ENCODE results near the gene KIZ.
"Not testable (repeated sequence)": the region's sequence is repeated elsewhere in the genome, so short reads cannot be mapped to it uniquely, and the experiment has no call there.

Gene KIZ

DNA sequence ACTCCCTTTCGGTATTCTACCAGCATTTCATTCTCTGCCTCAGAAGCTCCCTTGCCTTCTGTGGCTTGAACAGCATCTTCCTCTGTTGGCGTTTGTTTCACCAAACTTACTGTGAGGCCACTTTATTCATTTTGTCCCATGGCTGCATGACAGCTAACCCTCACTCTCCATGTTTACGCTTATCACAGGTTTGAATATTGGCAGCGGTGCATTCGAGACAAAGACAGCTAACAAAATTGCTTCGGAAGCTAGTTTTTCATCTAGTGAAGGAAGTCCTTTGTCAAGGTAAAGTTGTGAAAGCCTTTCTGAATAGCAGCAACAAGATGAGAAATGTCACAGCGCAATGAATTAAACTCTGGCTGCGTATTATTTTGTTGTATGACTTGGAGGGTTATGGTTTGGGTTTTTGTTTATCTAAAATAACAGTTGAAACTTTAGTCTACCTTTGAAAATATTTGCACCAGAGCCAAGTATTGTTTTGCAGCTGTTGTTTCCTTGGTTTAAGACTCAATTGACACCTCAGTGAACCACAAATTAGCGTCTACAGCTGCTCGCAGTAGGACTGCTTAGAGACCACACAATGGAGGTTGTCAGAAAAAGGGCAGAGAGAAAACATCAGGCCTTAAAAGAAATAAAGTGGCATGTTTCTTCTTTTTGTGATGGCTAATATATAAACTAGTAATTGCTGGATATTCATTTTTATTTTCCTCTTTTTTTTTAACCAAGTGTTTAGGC, 106.8 kb downstream of the KIZ start:
- no peak for DNase-seq

DNA sequence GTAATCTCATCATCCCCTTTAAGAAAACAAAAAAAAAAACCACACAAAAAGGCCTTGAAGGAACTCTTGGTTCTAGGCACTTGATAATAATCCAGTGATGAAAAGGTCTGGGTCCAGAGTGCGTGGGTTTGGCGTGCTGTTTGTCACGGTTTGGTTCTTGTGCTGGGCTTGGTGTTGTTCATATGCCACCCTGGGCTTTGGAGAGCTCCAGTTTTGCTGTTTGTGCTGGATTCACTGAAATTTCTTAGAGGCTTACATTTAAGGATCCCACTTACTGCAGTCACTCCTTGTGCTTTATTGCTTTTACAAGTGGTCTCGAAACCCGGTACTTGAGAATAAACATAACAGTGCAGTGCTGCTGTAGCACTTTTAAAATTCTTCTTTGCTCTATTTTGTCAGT, 108.4 kb downstream of the KIZ start:
- DNase-seq, result no peak

DNA sequence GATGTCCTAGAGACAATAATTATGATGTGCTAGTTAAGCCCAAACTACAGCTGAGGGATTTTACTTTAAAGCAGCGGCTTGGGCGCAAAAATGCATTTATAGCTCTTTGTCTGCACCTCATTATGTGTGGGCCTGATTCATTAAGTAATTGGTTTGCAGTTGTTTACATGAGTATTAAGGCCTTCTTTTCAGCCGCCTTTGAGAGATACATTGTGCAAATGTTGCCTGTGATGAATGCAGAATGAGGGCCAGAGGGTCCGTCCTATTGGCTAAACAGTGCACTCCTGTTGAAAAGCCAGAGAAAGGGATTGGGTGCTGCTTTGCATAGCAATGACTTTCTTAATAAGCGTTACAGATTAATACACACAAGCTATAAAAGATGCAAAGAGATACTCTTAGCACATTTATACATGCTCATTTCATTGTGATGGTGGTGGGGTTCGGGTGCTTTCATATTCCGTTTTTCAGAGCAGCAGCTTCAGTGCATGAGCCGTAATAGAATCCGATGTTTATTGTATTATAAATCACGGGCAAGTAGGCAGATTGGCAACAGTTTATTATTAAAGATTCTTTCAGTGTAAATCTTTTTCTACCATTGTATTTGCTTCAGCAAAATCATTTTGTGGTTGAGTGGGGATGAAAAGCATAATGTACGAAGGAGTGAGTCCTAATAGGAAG, 109.1 kb downstream of the KIZ start:
- peak; percentile 56 for DNase-seq

DNA sequence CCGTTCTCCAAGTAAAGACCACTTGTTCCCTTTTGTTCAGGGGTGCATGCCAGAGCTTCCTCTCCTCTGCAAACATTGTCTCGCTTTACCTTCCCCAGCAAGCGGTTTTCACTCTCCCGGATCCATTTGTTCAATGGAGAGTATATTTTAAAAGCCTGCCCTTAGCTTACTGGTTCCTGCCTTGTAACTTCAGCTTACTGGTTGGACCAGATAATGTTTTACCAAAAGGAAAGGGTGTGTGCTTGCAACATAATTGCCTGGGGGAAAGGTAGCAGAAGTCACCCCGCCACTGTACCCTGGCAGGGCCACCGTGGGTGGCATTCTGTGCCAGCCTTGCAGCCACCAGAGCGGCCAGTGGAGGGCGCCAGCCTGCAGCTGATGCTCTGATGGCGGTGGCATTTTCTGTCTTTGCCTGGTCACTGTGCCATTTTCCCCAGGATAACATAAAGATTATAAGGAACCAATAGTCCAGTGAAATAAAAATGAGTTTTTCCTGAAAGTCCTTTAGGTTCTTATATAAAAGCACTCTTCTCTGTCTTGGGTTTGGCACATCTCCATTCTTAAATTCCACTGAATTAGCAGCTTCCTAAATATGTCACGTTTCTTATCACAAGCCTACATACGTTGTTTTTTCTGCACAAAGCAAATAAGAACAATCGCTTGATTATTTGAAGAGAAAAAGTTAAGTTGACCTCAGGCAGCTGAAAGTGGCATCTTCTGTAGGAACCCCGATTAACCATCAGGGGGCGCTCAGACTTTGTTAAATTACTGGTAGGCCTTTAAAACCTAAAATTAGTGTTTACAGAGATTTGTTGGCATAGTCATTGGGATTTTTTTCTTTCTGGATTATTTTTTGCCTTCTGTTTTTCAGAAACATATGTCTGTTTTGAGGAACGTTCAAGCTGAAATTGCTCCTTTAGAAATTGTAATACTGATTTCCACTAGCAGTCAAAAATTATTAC, 109.9 kb downstream of the KIZ start:
- peak; percentile 87 for DNase-seq

DNA sequence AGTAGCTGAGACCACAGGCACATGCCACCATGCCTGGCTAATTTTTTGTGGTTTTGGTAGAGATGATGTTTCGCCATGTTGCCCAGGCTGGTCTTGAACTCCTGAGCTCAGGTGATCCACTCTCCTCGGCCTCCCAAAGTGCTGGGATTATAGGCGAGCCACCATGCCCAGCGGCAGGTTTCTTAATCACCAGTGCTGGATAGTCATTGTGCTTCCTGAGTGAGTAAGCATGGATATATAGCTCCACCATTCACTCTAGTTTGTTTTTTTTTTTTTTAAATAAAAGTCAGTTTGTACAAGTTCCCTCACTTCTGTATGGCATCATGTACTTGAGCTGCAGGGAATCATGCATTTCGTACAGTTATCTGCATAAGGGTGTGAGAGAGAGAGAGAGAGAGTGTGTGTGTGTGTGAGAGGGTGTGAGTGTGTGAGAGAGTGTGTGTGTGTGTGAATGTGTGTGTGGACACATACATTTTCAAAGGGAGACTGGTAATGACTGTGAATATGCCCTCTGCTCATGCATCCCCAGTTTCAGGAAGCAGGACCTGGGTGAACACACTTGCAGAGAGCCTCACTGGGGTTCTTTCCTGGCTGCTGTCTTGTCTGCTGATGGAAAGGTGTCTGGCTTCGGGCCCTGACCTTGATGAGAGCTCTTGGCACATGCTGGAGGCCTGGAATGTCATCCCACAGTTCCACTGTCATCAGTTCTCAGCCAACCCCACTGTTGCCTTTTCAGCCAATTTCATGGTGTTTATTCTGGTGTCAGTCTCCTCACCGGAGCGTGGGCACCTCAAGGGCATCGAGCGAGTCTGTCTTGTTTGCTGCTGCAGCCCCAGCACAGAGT, 112.3 kb downstream of the KIZ start:
- no peak for DNase-seq

DNA sequence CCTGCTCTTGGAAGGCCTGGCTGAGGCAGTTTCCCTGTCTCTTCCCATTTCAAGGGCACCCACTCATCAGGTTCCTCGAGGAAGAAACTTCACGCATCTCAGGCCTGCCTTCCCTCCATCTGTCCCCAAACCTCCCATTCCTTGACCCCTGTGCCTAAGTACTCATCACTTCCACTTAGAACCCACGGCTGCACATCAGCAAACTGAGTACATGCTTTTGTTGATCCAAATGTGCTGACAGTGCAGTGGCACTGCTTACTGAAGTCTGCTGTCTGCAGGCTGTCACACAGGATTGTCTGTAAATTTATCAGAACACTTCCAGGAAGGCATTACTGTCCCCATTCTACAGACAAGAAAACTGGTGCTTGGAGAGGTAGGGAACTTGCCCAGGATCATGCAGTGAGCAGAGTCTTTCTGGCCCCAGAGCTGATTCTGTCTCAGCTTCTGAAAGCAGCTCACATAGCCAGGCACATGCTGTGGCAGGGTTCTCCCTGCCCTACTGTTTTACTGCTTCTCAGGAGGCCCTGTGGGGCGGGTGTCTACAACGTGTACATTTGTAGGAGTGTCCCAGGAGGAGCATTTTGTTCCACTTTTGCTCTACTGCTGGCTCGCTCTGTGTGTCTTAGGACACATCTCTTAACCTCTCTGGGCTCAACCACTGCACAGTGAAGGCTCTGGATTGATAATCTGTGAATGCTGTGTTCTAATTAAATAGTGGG, 113.1 kb downstream of the KIZ start:
- DNase-seq, result no peak

DNA sequence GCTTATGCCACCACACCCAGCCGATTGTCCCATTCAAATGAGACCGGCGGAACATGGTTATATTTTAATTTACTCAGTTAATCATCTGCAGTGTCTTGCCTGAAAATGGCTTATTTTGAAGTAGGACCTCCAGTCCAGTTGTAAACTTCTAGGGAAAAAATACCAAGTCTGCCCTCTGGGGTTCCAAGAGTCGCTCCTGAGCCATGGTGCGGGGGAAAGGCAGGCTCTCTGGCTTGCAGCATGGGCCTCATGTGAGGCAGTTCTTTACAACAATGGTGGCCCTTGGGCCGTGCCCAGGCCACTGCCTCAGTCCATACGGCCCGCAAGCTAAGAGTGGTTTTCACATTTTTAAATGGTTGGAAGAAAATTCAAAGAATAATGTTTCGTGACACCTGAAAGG, 114.5 kb downstream of the KIZ start:
- DNase-seq, result no peak

DNA sequence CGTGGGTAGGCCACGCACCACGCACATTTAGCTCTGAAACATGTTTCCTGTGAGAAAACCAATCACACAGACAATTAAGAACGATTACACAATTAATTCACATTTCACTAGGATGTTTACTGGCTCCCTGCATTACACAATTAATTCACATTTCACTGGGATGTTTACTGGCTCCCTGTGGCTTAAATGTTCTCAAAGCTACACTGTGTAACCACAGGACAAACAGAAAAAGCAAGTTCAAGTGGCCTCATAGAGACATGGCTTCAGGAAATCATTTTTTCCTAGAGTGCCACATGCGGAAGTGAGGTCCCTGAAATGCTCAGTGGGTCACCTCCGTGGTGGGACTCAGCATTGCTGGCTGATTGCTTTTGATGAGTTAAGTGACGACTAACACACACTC, 115.5 kb downstream of the KIZ start:
- DNase-seq, result no peak

DNA sequence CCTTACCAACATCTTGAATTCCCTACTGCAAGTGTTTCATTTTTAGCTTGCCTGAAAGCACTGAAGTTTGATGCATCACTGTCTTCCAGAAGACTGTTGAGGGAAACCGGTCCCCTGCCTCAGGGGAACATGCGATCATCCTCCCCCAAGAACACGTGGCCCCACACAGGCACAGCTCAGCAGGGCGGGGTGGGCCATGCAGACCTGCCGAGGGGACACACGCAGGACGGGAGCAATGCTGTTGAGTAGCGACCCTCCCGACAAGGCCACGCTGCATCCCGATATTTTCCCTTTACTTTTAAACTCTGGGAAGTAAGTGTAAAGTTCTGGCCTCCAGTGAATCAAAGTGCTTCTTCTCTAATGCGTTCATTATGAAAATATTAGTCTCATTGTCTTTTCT, 117.9 kb downstream of the KIZ start:
- no peak for DNase-seq

DNA sequence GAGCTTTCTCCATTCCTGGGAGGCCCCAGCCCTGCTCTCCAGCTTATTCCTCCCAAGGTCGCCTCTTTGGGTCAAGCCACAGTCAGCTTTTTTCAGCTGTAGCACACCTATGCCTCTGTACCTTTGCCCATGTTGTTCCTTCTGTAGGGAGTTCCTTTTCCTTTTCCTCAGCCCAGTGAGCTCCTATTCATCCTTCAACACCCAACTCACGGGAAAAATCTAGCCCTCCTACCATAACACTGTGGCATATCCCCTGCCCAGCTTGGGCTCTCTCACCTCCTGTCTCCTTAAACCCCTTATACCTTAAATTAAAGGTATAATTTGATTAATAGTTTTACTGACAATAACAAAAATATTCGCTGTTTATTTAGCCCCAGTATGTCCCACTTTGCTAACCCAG, 118.9 kb downstream of the KIZ start:
- DNase-seq, result no peak

DNA sequence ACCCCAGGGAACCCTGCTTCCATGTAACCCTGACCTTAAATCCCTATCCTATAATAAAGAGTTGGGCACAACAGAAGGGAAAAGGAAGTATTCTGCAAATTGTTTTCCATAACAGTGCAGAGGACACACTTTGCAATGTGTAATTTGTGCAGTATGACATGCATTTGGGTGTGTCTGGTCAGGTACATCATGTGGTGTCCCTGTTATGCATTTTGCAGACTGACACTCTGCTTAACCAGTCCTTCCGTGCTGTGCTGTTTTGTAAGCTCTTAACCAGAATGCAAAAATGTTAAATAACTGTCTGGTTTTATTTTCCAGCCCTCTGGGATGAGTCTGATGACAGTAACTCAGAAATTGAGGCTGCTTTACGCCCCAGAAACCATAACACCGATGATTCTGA, 120.3 kb downstream of the KIZ start:
- no peak for DNase-seq

DNA sequence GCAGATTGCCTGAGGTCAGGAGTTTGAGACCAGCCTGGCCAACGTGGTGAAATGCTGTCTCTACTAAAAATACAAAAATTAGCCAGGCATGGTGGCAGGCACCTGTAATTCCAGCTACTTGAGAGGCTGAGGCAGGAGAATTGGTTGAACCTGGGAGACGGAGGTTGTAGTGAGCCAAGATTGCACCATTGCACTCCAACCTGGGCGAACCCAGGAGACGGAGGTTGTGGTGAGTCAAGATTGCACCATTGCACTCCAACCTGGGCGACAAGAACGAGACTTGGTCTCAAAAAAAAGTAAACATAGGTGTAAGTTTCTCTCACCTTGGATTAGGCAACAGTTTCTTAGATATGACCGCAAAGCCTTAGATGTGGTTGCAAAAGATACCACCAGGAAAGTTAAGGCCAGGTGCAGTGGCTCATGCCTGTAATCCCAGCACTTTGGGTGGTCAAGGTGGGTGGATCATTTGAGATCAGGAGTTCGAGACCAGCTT, 121.8 kb downstream of the KIZ start:
- not testable (repeated sequence) for DNase-seq

DNA sequence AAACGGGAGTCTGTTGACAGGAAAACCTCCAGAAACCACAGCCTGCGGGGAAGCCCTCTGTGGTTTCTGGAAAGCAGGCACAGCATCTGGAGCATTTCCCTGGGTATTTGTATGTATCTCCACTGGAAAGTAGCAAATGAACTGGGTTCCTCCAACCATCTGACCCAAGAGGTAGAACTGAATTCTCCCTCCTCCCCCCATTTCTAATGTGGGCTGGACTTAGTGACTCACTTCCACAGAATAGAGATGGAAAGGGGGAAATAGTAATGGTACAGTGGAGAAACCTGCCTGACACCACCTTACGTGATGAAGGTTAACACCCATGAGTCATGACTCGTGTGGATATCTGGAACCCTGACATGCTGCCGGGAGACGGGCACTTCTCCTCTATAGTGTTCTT, 125.4 kb downstream of the KIZ start:
- no peak for DNase-seq

DNA sequence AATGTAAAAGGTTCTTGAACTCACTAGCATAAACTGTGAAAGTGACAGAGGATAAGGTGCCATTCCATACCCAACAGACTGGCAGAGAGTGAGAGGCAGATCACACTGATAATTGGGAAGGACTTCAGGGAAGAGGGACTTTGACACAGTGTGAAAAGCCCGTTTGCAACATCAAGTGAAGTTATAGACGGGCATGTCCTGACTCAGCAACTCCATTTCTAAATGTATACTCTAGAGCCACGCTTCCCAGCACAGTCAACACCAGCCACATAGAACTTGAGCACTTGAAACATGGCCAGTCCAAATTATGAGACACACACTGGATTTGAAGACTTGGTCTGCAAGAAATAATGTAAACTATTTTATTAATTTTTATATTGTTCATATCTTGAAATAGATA, 131.3 kb downstream of the KIZ start:
- DNase-seq, result no peak

DNA sequence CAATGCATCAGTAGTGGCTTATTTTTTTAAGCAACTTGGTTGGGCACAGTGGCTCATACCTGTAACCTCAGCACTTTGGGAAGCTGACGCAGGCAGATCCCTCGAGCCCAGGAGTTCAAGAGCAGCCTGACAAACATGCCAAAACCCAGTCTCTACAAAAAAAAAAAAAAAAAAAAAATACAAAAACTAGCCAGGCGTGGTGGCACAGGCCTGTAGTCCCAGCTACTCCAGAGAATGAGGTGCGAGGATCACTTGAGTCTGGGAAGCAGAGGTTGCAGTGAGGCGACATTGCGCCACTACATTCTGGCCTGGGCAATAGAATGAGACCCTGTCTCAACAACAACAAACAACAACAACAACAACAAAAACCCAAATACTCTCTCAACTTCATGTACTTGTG, 132.5 kb downstream of the KIZ start:
- no peak for DNase-seq

DNA sequence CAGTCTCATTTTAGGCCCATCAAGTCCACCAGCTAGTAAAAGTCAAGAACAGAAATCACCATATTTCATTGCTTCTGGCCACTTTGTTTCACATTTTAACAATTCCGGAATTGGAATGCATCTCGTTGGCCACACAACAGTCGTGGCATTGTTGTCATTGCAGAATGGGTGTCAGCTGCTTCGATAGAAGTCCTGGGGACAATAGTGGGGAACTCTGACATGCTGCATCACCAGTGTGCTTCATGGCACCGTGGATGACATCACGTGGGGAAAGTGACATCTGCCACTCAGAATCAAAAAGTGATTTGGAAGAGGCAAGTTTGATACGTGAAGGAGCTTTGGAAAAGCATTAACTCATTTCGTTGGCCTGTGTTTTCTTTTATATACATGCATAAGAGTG, 133.5 kb downstream of the KIZ start:
- no peak for DNase-seq

DNA sequence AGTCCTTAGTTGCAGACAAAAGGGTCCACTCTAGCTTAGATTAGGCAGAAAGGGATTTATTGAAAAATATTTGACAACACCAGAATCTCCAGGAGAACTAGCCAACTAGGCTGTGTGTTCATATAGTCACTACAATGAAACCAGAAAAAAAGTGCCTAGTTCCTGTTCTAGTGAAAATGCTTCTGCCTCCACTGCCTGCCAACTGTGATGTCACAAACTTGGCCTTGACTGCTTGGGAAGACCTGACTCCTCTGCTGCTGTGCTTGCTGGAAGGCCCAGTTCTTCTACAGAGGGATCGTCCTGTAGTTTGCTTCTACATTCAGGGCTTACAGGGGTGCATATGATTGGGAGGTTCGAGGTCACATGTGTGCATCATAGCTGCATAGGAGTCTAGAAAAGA, 136.9 kb downstream of the KIZ start:
- DNase-seq, result no peak

DNA sequence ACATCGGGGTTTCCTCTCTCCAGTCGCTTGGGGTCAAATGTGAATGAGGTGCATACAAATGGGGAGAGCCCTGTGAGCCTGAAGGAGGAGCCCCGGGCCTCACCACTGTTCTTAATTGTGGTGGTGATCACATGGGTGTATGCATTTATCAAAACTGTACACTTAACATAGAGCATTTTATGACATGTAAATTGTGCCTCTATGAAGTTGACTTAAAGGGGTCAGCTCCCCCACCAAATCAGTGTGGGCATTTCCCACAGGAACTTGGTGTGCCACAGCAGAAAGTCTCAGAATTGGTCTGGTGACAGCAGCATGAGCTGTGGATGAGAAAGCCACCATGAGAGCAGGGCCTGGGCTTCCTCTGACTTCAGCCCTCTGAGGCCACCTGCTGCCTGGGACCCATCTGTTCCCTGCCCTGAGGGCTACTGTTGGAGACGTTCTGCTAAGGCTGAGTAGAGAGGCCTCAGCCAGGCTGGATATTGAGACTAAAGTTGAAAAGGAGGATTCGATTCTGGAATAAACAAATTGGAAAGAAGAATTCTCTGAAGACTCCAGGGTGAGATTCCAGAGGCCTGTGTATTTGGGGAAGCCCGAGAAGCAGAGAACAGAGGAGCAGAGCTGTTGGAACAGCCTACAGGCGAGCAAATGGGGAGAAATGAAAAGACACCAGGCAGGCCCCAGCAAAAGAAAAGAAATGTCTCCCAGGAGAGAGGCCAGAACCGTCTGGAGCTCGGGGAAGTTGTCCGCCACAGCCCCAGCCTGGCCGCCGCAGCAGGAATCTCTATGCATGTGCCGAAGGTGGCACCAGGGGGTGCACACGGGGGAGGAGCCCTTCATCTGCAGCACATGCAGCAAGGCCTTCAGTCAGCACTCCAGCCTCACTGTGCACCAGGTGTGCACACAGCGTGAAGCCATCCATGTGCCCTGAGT, 139.6 kb downstream of the KIZ start:
- DNase-seq, result peak; percentile 49

DNA sequence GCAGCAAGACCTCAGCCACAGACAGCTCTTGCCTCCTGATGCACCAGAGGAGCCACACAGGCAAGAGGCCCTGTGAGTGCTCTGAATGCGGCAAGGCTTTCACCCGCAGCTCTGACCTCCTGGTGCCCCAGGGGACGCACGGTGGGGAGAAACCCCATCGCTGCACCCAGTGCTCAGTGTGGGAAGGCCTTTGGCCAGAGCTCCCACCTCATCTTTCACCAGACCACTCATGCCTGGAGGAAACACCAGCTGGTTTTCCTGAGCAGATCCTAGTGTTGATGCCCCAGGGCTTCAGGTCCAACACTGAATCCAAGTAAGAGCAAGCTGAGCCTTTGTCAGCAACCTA, 140.3 kb downstream of the KIZ start:
- peak; percentile 45 for DNase-seq

DNA sequence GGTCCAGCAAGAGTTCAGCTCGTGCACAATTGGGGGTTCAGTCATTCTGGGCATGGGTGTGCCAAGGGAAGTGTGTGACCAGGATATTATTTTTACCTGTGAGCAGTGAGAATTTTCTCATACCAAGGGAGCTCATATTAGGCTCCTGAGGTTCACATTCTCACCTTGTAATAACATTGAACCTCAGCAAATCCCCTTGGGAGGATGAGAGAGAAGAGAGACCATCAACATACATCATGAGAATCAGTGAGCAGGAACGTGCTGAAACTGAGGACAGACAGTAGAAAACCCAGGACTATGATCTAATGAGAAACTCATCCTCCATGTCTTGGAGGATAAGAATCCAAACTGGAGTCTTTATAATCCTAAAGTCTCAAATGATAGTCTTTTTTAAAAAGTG, 143.9 kb downstream of the KIZ start:
- DNase-seq, result no peak

DNA sequence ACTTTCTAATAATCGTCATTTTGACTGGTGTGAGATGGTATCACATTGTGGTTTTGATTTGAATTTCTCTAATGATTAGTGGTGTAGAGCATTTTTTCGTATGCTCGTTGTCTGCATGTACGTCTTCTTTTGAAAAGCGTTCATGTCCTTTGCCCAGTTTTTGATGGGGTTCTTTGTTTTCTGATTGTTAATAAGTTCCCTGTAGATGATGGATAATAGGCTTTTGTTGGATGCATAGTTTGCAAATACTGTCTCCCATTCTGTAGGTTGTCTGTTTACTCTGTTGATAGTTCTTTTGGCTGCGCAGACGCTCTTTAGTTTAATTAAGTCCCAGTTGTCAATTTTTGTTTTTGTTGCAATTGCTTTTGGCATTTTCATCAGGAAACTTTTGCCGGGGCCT, 144.9 kb downstream of the KIZ start:
- no peak for DNase-seq

Data from eye (tissue), 1 donor.